ENCODE data around the gene ADAMTS17.

GRCh38 chr15:100254285-100254684 lies 87.5 kb downstream of the ADAMTS17 start:
- TF ChIP-seq CTCF (IDR thresholded peaks at IDR 0.05) (no peak), POLR2A (IDR thresholded peaks at IDR 0.05) (no peak)

All from right lobe of liver (tissue), 4 donors.